Forelimb muscle (tissue), 1 donor: ENCODE data around the gene RIF1. TPM values are rescaled to one million over a fixed set of nuclear protein-coding genes. Genes with fewer than 3 reads are reported as not detected.

Experiments
- DNase-seq: peaks from one replicate; pipeline ENCODE4 v3.0.0-alpha.2; 2013; ENCODE audit warnings: low read depth
- polyA plus RNA-seq: library from polyadenylated mRNA; unstranded; fragments of 120-200 nt; gene quantifications from one replicate; pipeline ENCODE4 v1.2.1, GENCODE V29; 2013; ENCODE audit not compliant: insufficient read length

Gene RIF1
- polyA plus RNA-seq, 1 donor: 110 TPM

DNA sequence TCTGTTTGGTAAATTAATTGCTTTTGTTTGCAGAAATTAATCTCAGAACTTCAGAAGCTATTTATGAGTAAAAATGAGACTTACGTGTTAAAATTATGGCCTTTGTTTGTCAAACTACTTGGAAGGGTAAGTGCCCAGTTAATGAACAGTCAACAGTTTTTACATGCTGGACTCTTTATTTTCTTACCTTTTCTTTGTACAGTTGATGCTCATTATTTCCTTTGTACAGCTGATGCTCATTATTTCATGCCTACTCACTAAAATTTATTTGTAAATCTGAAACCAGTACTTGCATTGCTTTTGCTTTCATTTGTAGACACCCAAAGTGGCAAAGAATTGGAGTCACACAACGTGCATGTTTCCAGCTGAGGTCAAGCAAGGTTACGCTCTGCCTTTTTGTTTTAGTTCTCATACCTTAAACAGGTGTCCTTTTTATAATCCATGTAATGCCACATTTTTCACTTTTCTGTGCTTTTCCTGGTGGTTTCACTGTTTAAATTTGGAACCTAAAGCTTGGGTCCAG lies 13.3 kb downstream of the RIF1 start:
- no peak for DNase-seq

DNA sequence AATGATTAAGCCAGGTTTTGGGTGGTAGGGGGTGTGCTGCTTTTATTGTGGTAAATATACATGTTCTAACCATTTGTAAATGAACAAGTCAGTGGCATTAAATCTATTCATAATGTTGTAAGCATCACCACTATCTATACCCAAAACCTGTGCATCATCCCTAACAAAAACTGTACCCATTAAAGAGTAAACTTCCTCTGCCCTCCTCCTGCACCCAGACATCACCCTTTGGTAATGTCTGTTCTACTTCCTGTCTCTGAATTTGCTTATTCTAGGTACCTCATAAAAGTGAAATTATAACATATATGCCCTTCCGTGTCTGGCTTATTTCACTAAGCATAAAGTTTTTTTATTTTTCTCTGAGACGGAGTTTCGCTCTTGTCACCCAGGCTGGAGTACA lies 14.1 kb downstream of the RIF1 start:
- no peak for DNase-seq

DNA sequence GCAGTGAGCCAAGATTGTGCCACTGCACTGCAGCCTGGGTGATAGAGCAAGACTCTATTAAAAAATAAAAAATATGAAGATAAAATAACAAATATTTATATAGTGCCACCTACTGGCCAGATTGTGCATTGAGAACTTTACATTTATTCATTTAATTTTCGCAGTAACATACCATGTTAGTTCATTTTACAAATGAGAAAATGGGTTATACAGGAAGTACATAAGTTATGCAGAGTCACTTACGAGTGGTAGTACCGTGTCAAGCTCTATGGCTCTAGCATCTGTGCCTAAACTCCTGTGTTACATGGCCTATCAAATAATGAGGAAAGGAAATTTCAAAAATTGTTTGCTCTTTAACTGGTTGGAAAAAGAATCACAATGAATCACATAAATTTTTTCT lies 27.9 kb downstream of the RIF1 start:
- DNase-seq: peak; percentile 13

DNA sequence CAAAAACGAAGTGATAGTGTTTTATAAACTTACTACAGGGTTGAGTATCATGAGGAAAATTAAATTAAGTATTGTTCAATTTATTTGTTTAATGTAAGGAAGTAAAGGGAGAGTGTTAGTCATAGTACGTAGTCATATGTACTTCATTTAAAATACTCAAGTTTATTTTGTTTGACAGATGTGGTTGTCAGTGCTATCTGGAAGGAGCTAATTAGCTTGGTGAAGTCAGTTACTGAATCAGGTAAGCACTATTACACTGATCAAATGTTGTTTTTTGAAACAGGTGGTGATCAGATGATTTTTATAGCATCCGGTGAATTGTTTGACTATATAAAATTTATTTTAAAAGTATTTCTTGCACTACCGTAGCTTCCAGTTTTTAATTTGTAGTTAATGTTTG lies 28.8 kb downstream of the RIF1 start:
- DNase-seq: no peak

DNA sequence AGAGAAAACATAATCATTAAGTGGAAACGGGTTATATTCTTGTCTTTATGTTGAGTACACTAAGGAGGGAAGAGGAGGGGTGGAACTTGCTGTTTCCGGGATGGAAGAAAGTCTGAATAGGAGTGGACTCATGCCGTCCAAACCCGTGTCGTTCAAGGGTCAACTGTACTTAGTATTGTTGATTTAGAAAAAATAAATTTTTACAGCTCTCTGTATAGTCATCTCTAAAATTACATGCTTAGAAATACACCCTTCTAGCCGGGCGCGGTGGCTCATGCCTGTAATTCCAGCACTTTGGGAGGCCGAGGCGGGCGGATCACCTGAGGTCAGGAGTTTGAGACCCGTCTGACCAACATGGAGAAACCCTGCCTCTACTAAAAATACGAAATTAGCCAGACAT lies 29.4 kb downstream of the RIF1 start:
- no peak for DNase-seq

DNA sequence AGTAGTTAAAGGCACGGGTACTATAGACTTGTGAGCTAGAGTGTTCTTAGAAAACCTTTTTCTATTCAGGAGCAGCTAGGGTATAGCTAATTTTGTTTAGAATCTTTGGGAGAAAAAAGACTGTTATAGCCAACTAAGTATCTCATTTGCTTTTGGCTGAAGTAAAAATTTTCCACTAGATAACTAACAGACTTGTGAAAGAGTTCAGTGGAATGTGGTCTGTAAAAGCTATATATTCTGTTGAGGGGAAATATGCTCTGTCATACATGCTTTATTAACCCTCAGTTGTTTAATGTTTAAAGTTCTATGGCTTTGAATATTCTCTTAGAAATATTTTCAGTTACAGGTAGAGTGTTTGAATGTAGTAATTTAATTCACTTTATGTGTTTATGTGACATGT lies 49.7 kb downstream of the RIF1 start:
- peak; percentile 31 for DNase-seq

DNA sequence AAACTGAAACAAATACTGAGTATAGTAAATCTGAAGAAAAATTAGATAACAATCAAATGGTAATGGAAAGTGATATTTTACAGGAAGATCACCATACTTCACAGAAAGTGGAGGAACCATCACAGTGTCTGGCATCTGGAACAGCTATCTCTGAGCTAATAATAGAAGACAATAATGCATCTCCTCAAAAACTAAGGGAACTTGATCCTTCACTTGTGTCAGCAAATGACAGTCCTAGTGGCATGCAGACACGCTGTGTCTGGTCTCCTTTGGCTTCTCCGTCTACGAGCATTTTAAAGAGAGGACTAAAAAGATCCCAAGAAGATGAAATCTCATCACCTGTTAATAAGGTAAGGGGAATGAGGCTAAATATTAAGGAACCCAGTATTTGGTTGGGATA lies 56.1 kb downstream of the RIF1 start:
- no peak for DNase-seq

DNA sequence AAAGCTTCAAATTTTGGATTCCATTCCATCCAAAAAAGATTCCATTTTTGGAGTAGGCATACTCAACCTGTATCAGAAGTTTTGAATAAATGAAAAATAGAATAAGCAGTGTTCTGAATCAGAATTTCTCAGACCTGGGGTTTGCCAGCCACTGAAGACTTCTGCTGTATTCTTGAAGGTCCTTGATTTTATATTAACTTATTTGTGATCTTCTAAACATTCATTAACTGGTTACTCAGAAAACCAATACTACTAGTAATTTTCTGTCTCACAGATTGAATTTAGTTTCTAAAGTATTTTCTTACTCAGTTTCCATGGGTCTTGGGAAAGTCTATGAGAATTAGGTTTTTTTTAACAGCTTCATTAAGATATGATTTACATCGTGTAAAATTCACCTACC lies 60.9 kb downstream of the RIF1 start:
- no peak for DNase-seq

DNA sequence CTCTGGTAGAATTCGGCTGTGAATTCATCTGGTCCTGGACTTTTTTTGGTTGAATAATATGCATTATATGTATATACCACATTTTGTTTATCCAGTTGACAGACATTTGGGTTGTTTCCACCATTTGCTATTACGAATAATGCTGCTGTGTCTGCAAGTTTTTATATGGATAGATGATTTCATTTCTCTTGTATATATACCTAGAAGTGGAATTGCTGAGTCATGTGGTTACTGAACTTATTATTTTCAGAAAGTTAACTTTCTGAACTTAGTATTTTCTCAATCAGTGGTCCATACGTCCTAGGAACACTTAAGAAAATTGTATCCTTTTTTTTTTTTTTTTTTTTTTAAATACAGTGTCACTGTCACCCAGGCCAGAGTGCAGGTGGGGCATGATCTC lies 63.3 kb downstream of the RIF1 start:
- DNase-seq: no peak

DNA sequence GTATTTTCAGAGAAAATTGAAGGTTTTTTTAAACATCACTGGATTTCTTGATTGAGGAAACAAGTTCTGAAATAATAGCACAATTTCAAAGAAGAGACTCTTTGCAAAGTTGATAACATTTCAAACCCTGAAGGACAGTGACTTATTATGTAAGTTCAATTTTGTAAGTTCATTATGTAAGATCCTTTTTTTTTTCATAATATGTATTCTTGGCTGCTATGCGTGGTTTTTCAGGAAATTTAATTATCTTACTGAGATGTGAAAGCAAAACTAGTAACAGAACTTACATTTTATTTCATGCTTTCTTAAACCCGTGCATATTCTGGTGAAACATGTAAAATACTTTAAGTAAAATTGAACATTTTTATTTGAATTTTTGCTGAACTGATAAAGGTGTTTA lies 65.4 kb downstream of the RIF1 start:
- DNase-seq: no peak

DNA sequence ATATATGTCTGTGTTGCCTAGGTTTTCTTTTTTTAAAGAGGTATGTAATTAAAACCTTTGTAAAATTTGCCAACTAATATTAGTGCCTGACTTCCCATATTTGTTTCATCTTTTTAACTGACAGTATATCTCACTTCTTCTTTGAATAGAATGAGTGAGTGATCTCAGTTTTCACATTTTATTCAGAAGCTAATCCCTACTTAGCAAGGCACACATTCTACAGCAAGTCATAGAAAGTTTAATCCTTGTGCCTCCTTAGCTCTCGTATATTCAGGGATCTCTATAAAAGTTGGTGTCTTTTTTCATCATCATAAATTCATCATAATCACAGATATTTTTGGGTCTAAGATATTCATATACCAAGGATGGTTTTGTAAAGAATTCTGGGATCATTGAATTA lies 66.6 kb downstream of the RIF1 start:
- no peak for DNase-seq

DNA sequence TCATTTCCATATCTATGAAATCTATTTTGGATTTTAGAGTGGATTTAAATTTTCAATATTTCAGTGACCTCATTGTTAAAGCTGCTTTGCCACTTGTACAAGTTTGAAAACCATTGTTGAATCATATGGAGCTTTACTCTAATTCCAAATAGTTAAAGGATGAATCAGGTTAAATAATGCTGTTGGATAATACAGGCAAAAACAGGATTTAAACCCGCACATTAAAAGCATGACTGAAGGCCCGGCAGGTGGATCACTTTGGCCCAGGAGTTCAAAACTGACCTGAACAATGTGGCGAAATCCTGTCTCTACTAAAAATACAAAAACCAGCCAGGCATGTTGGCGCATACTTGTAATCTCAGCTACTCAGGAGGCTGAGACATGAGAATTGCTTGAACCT lies 68.3 kb downstream of the RIF1 start:
- no peak for DNase-seq

DNA sequence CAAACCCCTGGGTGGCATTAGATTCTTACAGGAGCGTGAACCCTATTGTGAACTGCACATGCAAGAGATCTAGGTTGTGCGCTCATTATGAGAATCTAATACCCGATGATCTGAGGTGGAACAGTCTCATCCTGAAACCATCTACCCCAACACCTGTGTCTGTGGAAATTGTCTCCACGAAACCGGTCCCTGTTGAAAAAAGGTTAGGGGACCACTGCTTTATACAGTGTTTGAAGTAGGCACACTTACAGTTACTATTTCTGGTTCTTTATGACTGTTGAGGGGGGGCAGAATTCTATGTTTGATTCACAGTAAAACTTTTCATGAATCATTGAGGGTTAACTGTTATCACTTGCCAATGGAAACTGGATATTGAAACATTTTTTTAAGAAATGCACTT lies 72.0 kb downstream of the RIF1 start:
- DNase-seq: no peak

DNA sequence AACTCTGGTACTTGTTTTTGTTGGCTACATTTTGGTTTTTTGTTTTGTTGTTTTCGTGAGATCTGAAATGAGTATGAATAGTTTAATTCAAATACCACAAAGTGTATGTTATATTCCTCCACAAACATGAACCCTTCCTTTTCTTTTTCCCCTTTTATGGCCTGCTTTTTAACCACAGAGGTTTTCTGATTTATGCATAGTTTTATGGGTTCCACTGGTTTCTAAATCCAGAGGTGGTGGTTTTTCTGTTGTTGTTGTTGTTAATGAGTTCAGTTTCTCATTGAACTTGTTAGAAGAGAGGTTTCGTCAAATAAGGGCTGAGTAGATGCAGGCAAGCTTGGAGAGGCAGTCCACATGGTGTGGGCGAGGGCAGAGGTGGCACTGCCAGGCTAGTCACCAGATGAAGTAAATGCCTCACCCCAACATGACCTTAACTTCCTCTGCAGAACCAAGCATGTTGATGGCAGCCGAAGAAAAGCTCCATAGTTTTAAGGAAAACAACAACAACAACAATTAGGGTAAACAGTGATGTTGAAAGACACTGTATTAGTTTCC lies 72.5 kb downstream of the RIF1 start:
- DNase-seq: no peak

DNA sequence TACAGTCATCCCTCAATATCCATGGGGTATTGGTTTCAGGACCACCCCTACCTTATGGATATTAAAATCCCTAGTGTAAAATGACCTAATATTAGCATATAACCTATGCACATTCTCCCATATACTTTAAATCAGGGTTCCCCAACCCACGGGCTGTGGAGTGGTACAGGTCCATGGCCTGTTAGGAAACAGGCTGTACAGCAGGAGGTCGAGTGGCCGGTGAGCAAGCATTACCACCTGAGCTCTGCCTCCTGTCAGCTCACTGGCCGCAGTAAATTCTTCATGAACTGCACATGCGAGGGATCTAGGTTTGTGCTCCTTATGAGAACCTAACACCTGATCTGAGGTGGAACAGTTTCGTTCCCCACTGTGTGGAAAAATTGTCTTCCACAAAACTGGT lies 73.8 kb downstream of the RIF1 start:
- DNase-seq: no peak

DNA sequence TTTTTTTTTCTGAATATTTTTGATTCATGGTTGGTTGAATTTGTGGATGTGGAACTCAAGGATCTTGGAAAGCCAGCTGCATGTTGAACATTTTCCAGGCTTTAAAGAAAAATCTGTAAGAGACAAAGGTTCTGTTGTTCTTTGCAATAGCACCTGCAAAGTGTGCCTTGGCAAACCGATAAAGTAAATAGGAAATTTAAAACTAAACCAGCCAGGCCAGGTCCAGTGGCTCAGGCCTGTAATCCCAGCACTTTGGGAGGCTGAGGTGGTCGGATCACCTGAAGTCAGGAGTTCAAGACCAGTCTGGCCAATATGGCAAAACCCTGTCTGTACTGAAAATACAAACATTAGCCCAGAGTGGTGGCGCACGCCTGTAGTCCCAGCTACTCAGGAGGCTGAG lies 74.4 kb downstream of the RIF1 start:
- DNase-seq: no peak

DNA sequence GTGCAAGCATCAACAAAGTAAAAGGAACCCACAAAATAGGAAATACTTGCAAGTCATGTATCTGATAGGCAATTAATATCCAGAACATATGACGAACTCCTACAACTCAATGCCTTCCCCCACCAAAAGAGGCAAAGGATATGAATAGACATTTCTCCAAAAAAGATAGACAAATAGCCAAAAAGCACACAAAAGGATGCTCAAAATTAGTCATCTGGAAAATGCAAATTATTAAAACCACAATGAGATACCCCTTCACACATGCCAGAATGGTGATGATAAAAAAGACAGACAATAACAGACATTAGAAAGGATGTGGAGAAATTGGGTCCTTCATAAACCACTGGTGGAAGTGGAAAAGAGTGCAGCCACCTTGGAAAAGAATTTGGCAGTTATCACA lies 76.4 kb downstream of the RIF1 start:
- no peak for DNase-seq

DNA sequence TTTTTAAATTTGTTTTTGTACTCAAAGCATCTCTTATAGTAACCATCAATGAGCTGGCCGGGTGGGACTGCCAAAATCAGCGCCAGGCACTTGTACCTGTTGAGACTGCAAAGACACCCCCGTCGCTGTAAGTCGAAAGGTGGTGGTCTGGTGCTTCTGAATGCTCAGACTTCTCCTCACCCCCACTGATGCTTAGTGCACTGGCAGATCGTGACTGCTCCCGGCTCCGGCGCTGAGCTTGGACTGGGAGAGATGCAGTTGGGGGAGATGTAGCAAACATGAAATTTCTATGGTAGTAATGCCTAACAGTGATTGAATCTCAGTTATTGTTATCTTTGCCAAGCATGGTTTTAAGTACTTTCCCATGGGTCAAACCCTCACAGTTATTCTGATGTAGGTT lies 80.6 kb downstream of the RIF1 start:
- no peak for DNase-seq

DNA sequence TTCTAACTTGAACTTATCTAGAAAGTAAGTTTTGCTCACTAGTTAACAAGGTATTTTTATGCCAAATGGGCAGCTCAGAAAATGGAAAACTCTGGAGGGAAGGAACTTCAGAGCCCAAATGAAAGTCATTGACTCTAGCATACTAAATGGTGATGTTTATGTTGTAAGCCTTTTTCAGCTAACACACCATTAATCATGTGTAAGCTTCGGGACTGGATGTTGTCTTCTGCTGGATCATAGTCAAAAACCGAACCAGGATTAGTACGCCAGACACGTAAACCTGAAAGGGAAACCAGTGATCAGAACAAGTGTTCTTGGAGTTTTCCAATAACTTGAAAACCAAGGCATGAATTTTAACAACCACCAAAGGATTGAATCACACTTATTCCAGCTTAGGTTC lies 81.8 kb downstream of the RIF1 start:
- DNase-seq: no peak

DNA sequence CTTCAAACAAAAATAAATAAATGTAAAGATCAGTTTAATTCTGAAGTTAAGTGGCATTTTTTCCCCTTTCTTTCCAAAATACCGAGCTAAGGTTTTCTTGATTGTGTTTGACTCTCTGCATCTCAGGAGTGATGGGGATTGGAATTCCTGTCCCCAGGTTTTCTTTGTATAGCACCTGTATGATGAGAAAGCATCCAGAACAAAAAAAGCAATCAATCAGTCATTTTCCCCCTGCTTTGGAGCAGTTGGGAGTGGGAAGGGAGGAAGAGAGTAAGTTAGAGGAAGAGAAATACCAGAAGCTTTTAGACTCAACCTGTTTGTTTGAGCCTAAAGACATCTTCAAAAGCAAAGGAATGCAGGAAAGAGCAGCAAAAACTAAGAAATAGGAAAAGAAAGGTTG lies 88.5 kb downstream of the RIF1 start:
- no peak for DNase-seq

DNA sequence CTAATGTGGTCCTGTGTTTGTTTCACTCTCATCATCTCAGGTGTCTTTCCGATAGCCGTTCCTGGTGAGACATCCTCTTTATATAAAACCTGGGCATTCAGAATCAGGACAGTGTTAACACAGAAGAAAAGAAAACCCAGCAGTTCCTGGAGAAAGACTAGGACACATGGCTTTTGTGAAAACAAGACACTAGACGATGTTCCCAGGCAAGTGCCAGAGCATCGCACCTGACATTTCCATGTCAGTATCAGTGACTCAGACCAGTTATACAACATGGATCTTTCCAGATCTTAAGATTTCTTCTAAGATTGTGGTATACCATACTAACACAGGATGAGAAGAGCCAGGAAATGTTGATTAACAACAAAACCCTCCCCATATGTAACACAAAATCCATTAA lies 96.5 kb downstream of the RIF1 start:
- DNase-seq: no peak

DNA sequence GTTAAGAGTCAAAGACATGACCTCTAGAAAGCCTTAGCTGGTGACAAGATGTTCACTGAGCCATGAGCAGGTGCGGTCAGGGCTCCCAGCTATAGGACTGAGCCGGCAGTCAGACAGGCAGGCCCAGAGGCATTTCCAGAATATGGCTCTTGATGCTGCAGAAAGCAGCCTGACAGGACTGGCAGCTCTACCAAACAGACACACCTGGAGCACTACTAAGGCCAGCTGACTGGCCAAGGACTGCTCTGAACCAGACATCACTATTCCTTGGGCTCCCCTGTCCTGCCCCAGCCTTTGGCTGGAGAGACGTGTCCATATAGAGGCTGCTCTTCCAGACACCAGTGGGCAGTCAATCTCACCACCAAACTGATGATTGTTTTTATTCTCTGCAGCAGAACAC lies 98.8 kb downstream of the RIF1 start:
- no peak for DNase-seq

DNA sequence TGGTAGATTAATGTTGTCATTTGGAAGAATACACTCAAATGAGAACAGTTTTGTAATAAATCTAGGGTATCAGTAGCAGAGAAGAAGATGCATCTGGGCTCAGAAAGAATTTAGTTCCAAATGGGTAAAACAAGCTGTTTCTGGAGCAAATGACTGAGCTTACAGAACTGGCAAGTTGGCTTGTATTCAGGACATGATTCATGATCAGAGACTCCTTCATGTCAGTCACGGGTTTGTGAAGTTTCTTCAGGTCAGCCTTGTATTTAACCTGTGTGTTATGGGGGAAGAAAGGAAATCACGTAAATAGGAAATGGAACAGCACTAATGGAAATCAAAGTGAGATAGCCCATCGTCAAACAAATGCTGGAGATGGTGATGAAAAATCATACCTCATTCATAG lies 109.1 kb downstream of the RIF1 start:
- DNase-seq: no peak

DNA sequence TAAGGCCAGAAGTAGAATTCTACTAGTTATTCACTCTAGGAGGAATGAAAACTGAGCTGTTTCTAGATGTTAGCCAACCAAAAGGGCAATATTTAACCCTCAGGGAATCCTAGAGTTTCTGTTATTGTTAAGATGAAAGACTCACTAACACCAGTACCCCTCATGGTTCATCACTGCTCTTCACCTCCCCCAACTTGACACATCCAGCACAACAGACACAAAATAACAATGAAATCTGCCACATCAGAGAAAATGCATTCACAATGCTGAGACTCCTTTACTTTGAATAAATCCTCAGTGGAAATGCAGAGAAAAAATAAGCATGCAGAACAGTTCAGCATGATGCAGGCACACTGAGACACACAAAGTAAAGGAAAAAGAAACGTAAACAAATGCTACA lies 111.3 kb downstream of the RIF1 start:
- DNase-seq: no peak

DNA sequence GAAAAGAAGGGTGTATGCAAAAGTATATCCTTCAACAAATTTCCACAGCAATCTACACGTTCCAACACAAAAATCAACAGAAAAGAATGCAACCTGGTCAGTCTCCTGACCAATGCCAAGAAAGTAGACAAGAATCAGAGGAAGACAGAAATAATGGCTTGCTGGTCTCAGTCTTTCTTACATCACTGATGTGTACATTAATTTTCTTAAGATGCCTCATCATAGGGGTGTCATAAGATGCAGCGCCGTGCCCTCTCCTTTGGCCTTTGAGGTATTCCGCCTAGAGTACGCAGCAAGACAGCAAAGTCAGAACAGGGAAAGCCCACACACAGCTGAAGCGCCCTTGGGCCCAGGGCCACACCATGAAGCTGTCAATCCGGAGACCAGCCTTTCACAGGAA lies 112.9 kb downstream of the RIF1 start:
- DNase-seq: no peak
